ENCODE data around the gene GRK1. TPM values are rescaled to one million over a fixed set of nuclear protein-coding genes. Genes with fewer than 3 reads are reported as not detected.
"Not testable (repeated sequence)": the region's sequence is repeated elsewhere in the genome, so short reads cannot be mapped to it uniquely, and the experiment has no call there.

Gene GRK1
- total RNA-seq, 1 donor from 2014 or later = 0.07 TPM

- no peaks in the 10 kb centered on the region for H3K36me3 Mint-ChIP-seq (ENCODE audit: low read depth)
- H3K9me3 Mint-ChIP-seq (ENCODE audit: low read depth) = no peaks in the 10 kb centered on the region
- peaks cover 13% of the 10 kb centered on the region for H3K27me3 Mint-ChIP-seq (ENCODE audit: low read depth)
- no peak for DNase-seq (ENCODE audit: low spot score)
- no peak for TF ChIP-seq CTCF (IDR thresholded peaks at IDR 0.05)
- H3K4me1 Mint-ChIP-seq (ENCODE audit: low read depth) = no peaks in the 10 kb centered on the region
- no peak overlapping the region for H3K4me3 Mint-ChIP-seq (ENCODE audit: unreplicated experiment)
- no peak overlapping the region for H3K27ac Mint-ChIP-seq (ENCODE audit: unreplicated experiment)
These were observed 82.5 kb downstream of the GRK1 start for GRCh38 chr13:113749507-113749906.

GRCh38 chr13:113749967-113750366, 82.9 kb downstream of the GRK1 start:
- H3K36me3 Mint-ChIP-seq (ENCODE audit: low read depth) = no peaks in the 10 kb centered on the region
- no peak for TF ChIP-seq CTCF (IDR thresholded peaks at IDR 0.05)
- no peaks in the 10 kb centered on the region for H3K4me1 Mint-ChIP-seq (ENCODE audit: low read depth)
- H3K9me3 Mint-ChIP-seq (ENCODE audit: low read depth) = no peaks in the 10 kb centered on the region
- no peak overlapping the region for H3K4me3 Mint-ChIP-seq (ENCODE audit: unreplicated experiment)
- no peak for DNase-seq (ENCODE audit: low spot score)
- peaks cover 18% of the 10 kb centered on the region for H3K27me3 Mint-ChIP-seq (ENCODE audit: low read depth)
- no peak overlapping the region for H3K27ac Mint-ChIP-seq (ENCODE audit: unreplicated experiment)

- Mint-ChIP-seq H3K4me1 (ENCODE audit: low read depth) (no peaks in the 10 kb centered on the region), H3K27ac (ENCODE audit: unreplicated experiment) (no peak overlapping the region), H3K27me3 (ENCODE audit: low read depth) (peaks cover 19% of the 10 kb centered on the region), H3K36me3 (ENCODE audit: low read depth) (no peaks in the 10 kb centered on the region), H3K9me3 (ENCODE audit: low read depth) (no peaks in the 10 kb centered on the region), H3K4me3 (ENCODE audit: unreplicated experiment) (no peak overlapping the region)
- no peak for TF ChIP-seq CTCF (IDR thresholded peaks at IDR 0.05)
- DNase-seq (ENCODE audit: low spot score) = no peak
These were observed 83.8 kb downstream of the GRK1 start for GRCh38 chr13:113750554-113751399.

GRCh38 chr13:113751491-113751890, 84.5 kb downstream of the GRK1 start:
- no peak for TF ChIP-seq CTCF (IDR thresholded peaks at IDR 0.05)
- Mint-ChIP-seq H3K36me3 (ENCODE audit: low read depth) (no peaks in the 10 kb centered on the region), H3K4me3 (ENCODE audit: unreplicated experiment) (no peak overlapping the region), H3K27me3 (ENCODE audit: low read depth) (peaks cover 19% of the 10 kb centered on the region), H3K9me3 (ENCODE audit: low read depth) (no peaks in the 10 kb centered on the region), H3K27ac (ENCODE audit: unreplicated experiment) (no peak overlapping the region), H3K4me1 (ENCODE audit: low read depth) (no peaks in the 10 kb centered on the region)
- DNase-seq (ENCODE audit: low spot score) = no peak

GRCh38 chr13:113752211-113752986, 85.4 kb downstream of the GRK1 start:
- H3K27ac Mint-ChIP-seq (ENCODE audit: unreplicated experiment); H3K4me1 Mint-ChIP-seq (ENCODE audit: low read depth); H3K4me3 Mint-ChIP-seq (ENCODE audit: unreplicated experiment); H3K9me3 Mint-ChIP-seq (ENCODE audit: low read depth); H3K36me3 Mint-ChIP-seq (ENCODE audit: low read depth); DNase-seq (ENCODE audit: low spot score): not testable (repeated sequence)
- peaks cover 19% of the 10 kb centered on the region for H3K27me3 Mint-ChIP-seq (ENCODE audit: low read depth)
